ENCODE measurements around the gene SLCO4A1. TPM values are rescaled to one million over a fixed set of nuclear protein-coding genes. Genes with fewer than 3 reads are reported as not detected.

SLCO4A1 gene
- total RNA-seq, 1 donor from 2014 or later: 1.2 TPM

GRCh38 chr20:62631336-62632308, 10.7 kb upstream of the SLCO4A1 start:
- Mint-ChIP-seq H3K4me3 (ENCODE audit: unreplicated experiment) (no peak overlapping the region), H3K4me1 (ENCODE audit: unreplicated experiment) (peaks cover 6% of the 10 kb centered on the region), H3K27me3 (ENCODE audit: unreplicated experiment) (peaks cover 33% of the 10 kb centered on the region), H3K27ac (ENCODE audit: unreplicated experiment) (no peak overlapping the region), H3K9me3 (ENCODE audit: unreplicated experiment) (no peaks in the 10 kb centered on the region), H3K36me3 (ENCODE audit: unreplicated experiment) (no peaks in the 10 kb centered on the region)
- no peak for TF ChIP-seq CTCF (IDR thresholded peaks at IDR 0.05)
- DNase-seq (ENCODE audit: extremely low spot score, unreplicated experiment): no peak

DNA sequence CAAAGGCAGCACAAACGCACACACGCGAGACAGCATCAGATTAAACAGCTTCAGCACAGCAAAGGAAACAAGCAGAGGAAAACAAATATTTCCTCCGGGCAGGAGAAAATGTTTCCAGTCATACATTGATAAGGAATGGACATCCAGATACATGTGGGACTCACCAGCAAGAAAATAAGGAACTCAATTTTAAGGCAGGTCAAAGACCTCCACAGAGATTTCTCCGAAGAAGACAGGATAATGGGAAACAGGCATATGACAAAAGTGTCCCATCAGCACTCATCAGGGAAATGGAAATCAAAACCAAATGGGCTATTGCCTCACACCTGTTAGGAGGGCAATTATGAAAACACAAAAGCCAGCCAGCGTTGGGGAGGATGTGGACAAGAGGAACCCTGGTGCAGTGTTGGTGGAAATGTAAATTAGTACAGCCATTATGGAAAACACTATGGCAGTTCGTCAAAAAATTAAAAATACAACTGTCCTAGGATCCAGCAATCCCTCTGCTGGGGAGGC, 9.7 kb upstream of the SLCO4A1 start:
- Mint-ChIP-seq H3K36me3 (ENCODE audit: unreplicated experiment) (no peaks in the 10 kb centered on the region), H3K27ac (ENCODE audit: unreplicated experiment) (no peak overlapping the region), H3K4me3 (ENCODE audit: unreplicated experiment) (no peak overlapping the region), H3K9me3 (ENCODE audit: unreplicated experiment) (no peaks in the 10 kb centered on the region), H3K27me3 (ENCODE audit: unreplicated experiment) (peaks cover 39% of the 10 kb centered on the region), H3K4me1 (ENCODE audit: unreplicated experiment) (peaks cover 6% of the 10 kb centered on the region)
- no peak for TF ChIP-seq CTCF (IDR thresholded peaks at IDR 0.05)
- no peak for DNase-seq (ENCODE audit: extremely low spot score, unreplicated experiment)

DNA sequence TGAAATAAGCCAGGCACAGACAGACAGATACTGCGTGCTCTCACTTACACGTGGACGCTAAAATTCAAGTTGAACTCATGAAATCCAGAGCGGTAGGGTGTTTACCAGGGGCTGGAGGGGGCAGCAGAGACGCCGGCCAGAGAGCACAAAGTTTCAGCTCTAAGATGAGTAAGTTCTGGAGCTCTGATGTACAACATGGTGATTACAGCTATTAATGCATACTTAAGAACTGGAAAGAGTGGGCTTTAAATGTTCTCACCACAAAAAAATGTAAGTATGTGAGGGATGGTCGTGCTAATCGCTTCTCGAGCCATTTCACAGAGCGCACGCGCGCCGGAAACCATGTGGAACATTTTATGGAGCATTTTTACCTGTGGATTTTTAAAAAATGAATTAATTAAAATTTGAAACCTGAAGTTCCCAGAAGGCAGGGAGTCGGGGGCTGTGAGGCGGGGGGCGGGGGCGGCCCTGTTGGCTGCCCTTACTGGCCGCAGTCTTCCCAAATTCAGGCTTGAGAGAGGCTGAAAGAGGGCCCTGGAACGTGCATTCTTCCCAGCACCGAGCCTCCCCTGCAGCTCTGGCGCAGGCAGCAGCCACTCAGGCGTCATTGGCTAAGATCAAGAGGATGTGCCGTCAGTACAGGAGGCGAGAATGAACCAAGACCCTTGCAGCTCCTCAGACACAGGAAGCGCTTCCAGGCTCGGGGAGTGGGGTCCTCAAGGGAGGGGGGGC, 8.5 kb upstream of the SLCO4A1 start:
- Mint-ChIP-seq H3K9me3 (ENCODE audit: unreplicated experiment) (no peaks in the 10 kb centered on the region), H3K36me3 (ENCODE audit: unreplicated experiment) (no peaks in the 10 kb centered on the region), H3K27ac (ENCODE audit: unreplicated experiment) (no peak overlapping the region), H3K4me3 (ENCODE audit: unreplicated experiment) (no peak overlapping the region), H3K4me1 (ENCODE audit: unreplicated experiment) (peaks cover under 1% of the 10 kb centered on the region), H3K27me3 (ENCODE audit: unreplicated experiment) (peaks cover 48% of the 10 kb centered on the region)
- TF ChIP-seq CTCF (IDR thresholded peaks at IDR 0.05): no peak
- DNase-seq (ENCODE audit: extremely low spot score, unreplicated experiment): no peak

DNA sequence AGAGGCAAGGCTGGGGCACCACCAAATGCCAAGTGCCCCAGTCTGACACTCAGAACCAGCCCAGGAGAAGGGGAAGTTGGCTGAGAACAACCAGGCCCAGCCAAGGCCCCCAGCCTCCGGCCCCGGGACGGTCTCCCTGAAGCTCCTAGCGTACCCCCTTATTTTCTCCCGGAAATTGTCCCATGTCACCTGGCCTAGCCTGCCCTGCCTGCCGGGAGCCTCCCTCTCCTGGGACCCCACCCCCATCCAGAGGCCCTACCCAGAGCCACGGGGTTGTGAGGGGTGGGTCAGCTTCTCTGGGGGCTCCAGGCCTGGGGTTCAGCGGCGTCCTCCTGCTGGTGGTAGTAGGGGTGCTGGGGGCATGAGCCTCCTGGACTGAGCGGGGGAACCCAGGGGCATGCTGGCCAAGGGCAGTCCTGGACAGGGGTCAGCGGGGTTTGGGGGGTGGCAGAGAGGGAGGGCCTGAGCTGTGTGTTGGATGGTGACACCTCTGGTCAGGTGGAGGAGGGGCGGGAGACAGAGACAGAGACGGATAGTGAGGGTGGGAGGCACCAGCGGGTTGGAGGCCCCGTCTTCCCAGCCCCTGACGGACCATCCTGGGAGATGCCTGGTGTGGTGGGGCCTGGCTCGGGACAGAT, 7.9 kb upstream of the SLCO4A1 start:
- no peaks in the 10 kb centered on the region for H3K36me3 Mint-ChIP-seq (ENCODE audit: unreplicated experiment)
- peaks cover 55% of the 10 kb centered on the region for H3K27me3 Mint-ChIP-seq (ENCODE audit: unreplicated experiment)
- no peak for TF ChIP-seq CTCF (IDR thresholded peaks at IDR 0.05)
- no peak overlapping the region for H3K27ac Mint-ChIP-seq (ENCODE audit: unreplicated experiment)
- no peaks in the 10 kb centered on the region for H3K4me1 Mint-ChIP-seq (ENCODE audit: unreplicated experiment)
- H3K4me3 Mint-ChIP-seq (ENCODE audit: unreplicated experiment): no peak overlapping the region
- no peak for DNase-seq (ENCODE audit: extremely low spot score, unreplicated experiment)
- H3K9me3 Mint-ChIP-seq (ENCODE audit: unreplicated experiment): no peaks in the 10 kb centered on the region
